NCI-H2227 treated with DMSO at 0.1 percent for 48 hours (cell line): ENCODE results near the gene SUSD4.
"Not testable (repeated sequence)": the region's sequence is repeated elsewhere in the genome, so short reads cannot be mapped to it uniquely, and the experiment has no call there.

Source experiments
- DNase-seq: peaks from one replicate; lab custom pipeline; 2025; lab: John Stamatoyannopoulos, UW

Gene SUSD4

DNA sequence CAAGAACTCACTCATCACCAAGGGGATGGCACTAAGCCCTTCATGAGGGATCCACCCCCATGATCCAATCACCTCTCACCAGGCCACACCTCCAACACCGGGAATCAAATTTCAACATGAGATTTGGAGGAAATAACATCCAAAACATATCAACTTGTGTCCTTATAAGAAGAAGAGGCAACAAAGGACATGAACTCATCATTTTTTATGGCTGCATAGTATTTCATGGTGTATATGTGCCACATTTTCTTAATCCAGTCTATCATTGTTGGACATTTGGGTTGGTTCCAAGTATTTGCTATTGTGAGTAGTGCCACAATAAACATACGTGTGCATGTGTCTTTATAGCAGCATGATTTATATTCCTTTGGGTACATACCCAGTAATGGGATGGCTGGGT, 112.6 kb downstream of the SUSD4 start:
- not testable (repeated sequence) for DNase-seq

DNA sequence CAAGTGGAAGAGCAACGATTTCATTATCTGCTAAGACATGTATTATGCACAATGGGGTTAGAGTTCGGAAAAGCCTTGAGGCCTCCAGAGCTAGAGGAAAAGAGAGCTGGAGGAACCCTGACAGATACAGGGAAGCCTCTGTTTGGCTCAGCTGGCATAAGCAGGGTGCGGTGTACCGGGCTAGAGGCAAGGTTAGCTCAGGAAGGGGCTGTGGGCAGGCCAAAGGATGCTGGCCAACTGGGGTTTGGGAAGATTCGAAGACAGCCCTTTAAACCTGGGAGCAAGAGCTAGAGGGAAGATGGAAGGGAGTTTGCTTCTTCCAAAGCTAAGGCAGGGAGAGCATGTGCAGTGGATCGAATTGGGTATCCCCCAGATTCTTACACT, 113.4 kb downstream of the SUSD4 start:
- DNase-seq, result no peak

DNA sequence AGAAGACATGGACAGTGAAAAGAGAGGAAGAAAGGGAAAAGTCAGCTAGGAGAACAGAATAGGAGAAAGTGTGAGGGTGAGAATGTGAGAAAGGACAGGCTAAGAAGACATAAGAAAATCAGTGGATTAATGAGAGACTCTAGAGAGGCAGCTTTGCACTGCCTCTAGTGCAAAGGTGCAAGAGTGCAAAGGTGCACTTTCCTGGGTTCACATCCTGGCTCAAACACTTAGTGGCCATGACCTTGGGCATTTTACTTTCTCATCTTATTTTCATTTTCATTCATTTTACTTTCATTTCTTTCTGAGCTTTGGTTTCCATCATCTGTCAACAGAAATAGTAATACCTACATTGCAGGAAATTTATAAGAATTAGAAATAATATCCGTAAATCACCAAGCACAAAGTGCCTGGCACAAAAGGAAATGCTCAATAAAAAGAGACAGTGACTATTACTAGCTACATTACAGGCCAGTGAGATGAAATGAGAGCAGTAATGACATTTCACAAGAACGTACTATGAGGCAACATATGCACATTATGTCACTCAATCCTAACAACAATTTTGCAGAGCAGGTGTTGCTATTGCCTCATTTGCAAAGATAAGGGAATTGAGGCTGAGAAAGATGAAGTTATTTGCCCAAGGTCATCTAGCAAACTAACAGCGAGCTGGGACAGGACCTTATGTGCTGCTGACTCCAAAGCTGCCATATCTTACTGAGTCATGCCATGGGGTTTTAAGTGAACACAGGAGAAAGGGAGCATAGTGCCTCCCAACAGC, 113.9 kb downstream of the SUSD4 start:
- no peak for DNase-seq

DNA sequence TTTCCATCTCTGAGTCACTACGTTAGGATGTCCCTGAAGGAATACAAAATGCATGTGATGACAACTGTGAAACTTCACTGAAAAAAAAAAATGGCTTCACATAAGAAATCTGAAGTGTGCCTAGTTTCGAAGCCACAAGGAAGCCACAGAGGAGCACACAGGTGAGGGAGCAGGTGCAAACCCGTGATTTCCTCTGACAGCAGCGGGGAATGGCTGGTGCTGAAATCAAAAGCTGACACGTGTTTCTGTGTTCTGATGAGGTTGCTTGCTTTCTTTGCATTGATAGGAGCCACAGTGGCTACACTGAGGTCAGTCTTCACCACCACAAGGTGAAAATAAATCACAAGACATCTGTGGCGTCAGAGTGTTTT, 115.2 kb downstream of the SUSD4 start:
- DNase-seq, result no peak

DNA sequence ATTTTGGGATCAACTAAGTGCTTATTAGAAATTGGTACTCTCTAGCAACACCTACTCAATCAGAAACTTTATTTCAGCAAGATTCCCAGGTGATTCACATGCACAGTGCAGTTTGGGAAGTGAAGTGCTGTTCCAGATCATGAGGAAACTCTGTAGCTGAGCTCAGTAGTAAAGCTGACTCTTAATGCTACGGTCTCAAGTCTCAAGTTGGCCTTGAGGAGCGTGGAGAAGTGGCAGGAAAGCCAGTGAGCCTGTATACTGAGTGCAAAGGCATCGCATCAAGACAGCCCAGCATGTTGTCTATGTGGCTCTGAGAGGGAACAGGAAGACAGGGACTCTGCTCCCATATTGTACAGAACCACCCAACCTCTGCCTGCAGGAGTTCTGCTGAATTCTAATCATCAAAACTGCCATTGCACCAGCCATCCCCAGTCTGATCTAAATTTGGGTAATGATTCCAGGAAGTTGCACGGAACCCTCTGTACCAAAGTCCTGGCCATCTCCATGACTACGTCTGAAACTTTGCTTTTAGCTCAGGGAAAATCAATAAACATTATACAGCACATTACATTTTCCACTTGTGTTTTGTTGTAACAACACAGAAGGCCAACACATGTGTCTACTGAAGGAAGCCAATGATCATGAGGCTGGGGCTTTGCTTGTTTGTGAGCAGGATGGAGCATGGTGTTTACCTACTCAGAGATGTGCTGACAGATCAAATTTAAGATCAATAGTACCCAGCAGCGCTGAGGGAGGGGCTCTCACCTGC, 115.8 kb downstream of the SUSD4 start:
- no peak for DNase-seq

DNA sequence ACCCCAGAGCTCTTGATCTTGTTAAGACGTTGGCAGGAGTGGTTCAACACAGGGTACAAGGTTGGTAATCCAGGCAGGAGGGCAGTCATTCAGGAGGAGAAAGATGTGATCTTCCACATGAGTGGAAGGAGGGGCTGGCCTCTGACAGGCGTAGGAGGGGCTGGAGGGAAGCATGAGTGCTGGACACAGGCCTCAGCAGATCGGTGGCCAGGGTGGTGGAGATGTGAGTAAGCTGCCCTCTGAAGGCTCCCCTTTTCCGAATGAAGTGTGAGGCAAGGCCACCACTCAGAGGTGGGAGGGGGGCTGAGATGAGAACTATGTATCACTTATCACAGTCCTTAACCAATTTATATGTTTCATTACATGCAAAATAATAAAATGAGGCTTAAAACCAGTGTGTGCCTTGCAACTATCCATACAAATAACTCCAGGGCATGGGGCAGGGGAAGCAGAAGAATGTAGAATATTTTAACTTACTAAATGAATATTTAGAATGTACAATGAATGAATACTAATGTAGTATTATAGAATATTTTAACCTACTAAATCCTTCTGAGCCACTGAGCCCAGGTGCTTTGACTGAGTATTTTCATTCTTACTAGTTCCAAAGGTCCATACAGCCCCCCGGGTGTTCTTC, 117.4 kb downstream of the SUSD4 start:
- no peak for DNase-seq

DNA sequence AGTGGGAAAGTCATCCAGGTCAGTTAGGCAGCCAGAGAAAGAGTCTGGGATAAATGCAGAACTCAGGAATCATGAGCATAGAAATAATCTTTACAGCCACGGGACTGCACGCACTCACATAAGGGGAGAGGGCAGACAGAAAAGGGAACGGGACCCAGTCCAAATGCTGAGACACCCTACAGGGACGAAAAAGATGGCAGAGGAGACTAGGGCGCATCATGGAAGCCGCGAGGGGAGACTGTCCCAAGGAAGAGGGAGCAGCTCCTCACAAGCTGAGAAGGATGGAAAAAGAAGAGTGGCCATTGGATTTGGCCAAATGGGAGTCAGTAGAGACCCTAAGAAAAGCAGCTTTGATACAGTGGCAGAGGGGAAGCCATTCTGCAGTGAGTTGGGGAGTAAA, 118.0 kb downstream of the SUSD4 start:
- no peak for DNase-seq

DNA sequence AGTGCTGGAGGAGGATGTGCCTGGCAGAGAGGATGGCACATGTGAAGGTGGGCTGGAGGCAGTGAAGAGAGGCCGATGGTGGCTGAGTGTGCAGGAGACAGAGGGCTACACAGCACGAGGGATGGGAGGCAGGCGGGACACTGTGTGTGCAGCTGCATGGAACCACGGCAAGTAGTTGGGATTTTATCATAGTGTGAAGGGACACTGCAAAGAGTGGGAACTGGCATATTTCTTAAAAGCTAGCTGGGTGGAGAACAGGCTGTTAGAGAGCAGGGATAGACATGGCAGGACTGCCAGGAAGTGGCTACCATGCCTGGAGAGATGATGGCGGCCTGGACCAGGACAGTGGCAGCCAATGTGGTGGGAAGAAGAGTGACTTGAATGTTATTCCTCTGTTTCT, 118.6 kb downstream of the SUSD4 start:
- DNase-seq, result no peak

DNA sequence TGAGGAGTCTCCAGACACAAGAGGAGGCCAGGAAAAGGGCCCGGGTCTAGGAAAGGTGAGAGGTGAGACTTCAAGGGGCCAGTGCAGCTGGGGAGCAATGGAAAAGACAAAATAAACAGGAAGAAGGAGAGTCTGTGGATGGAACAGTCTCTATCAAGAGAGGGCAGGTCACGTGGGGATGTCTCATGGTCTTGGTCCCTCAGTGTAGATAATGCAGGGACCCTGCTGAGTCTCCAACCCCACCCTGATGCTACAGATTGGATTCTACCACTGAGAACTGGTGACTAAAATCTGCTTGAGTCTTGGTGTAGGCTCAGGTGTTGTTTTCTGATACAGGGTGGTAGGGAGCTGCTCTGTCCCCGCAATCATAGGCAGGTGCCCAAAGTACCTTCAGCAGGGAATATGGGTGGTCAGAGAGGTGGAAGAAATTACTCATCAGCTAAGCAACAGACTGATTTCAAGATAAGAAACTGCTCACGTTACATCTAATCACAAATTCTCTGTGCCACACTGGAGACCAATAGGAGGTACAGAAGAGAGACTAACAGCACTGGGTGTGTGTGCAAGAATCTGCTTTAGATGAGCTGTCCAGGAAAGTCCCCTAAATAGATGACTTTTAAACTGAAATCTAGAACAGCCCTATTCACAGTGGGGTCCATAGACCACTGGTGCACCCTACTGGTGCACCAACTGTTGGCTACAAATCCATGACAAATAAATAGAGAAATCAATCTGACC, 119.4 kb downstream of the SUSD4 start:
- DNase-seq, result no peak

DNA sequence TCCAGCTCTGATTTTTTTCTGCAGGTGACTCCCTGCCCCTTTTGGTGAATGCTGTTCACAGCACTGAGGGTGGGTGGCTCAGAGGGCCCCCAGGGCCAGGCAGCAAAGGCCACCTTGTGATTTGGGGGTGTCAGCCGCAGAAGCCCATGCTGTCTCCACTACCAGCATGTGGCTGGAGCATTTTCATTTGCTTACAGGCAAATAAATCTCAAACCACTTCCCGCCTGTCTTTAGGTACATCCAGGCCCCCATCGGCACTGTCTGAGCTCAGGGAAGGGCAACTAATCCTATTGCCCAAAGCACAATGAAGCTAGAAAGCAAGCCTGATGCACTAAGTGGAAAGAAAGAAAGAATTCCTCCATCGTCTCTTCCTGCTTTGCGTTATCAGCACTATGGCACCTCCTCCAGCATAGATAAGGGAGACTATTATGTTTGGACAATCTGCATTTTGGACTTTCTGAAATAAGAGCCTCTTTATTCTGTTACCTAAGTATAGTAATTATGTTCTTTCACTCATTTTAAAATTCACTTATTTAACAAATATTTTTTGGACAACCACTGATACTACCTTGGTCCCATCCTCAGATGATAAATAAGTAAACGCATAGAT, 120.4 kb downstream of the SUSD4 start:
- DNase-seq, result no peak

DNA sequence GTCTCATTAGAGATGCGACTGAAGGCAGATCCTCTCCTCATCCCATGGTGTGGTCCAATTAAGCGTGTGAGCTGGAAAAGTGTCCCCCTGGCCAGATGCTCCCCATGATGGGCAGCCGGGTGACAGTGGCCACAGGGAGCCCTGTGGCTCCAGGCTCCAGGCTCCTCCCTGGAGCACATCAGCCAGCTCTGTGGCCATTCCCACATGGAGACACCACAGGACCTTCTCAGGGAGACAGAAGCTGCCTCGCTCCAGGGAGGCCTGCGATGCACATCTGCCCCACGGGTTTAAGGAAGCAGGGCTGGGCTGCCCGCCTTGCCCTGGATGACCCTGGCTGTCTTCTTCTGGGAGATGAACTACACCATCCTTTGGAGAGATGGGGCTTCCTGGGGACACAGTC, 121.0 kb downstream of the SUSD4 start:
- DNase-seq, result no peak

DNA sequence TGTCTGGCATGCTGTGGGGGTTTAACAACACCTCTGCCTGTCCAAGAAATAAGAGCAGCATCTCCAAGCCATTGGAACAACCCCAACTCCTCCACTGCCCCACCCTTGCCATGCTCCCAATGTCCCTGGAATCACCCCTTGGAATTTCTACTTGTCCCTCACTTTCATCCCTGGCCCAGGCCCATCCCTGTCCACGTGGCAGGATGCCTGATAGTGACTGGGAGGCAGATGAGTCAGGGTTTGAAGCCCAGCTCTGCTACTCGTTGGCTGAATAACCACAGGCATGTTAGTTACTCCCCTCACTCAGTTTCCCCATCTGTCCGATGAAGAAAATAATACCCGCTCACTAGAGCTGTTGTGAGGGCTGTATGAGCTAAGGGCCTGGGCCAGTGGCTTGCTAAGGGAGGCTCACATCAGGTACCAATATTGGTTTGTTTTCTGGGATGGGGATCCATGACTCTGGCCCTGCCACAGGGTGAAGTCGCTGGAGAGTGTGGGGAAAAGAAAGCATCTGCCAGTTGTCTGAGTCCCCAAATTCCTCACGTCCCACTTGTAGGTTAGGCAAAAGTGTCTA, 121.5 kb downstream of the SUSD4 start:
- no peak for DNase-seq

DNA sequence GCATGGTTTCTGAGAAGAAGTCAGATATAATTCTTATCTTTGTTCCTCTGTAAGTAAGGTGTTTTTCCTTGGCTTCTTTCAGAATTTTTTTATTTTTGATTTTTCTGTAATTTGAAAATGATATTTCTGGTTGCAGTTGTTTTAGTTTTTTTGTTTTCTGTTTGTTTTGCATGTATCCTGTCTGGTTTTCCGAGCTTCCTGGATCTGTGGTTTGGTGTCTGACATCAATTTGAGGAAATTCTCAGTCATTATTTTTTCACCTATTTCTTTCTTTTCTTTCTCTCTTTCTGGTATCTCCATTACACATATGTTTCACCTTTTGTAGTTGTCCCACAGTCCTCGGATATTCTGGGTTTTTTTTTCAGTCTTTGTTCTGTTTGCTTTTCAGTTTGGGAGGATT, 123.9 kb downstream of the SUSD4 start:
- DNase-seq, result no peak

DNA sequence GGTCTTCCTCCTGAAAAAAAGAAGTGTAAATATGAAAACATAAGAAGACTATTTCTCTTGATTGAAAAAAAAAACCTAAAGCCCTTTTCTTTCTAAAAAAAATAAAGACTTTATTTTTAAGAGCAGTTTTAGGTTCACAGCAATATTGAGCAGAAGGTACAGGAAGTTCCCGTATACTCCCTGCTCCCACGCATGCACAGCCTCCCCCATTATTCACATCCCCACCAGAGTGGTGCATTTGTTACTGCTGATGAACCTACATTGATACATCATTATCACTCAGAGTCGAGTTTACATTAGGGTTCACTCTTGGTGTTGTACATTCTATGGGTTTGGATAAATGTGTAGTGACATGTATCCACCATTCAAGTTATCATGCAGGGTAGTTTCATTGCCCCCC, 128.9 kb downstream of the SUSD4 start:
- no peak for DNase-seq

DNA sequence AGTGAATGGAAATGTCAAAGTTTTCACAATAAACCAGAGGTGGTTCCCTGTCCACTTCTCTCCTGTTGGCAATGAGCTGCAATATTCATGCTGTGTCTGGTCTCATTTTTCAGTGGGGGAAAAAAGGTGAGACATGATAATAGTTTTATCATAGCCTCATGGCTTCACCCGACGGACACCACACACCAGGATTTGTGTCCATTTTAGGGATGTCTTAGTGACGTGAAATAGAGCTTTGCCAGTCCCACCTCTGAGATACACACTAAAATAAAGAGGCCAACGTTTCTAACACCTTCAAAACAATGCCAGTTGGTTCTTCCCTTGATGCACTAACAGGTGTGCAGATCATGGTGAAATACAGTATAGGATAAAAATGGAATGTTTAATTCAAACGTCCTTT, 129.4 kb downstream of the SUSD4 start:
- DNase-seq, result no peak

DNA sequence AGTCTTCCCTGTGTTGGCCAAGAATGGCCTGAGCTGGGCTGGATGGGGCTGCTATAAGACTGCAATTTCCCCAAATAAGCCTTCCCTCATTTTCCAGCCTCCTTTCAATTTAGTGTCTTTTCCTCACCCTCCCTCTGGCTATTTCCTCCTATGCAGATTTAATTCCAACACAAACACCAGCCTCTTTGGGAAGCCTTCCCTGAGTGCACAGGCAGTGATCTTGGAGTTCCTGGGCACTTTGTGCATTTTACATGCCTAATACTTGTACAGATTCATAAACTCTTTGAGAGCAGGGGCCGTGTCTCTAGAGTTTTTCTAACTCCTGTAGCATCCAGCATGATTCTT, 129.8 kb downstream of the SUSD4 start:
- no peak for DNase-seq

DNA sequence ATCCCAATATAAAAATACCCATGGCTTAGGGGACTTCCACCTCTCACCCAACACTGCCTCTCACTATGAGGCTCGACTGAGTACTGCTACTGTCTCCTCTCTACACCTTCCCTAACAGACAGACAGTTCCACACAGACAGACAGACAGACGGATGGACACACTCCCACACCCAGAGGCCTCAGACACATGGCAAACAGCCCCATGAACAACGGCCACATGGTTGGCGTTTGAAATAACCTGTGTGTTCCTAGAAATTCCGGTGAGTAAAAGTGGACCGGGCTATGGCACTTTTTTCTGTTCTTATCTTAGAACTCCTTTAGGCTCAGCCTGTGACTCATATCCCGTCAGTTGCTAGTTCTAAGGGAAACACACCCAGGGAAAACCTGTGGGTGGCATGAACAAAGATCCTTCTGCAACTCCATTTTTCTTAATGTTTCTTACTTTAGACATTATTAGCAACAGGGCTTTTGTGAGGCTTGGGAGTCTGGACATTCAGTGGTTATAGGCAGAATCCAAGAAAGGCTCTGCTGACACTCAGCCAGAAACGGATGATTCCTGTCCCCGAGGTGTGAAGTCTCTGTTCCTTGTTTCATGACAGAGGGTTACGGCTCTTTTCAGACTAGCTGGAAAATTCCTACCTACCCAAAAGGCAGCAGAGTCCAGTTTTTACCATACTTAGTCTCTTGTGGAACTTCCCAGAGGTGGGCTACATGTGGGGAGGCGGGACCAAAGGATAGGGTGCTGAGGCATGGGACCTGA, 130.4 kb downstream of the SUSD4 start:
- no peak for DNase-seq

DNA sequence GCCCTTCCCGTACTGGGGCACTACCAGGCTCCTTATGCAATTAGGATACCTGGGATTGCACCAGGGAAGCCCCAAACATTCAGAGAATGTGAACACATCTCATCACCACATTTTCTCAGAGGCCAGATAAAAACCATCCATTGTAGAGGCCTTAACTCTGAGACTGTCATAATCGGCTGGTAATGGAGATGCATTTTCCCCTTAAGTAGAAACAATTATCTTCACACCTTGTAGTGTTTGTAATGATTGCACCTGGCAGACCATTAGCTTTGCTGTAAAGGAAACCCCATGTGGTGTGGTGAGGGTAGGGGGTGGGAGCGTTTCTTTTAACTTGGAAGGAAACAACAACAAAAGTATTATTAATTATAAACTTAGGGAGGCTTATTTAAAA, 131.0 kb downstream of the SUSD4 start:
- peak; percentile 23 for DNase-seq

DNA sequence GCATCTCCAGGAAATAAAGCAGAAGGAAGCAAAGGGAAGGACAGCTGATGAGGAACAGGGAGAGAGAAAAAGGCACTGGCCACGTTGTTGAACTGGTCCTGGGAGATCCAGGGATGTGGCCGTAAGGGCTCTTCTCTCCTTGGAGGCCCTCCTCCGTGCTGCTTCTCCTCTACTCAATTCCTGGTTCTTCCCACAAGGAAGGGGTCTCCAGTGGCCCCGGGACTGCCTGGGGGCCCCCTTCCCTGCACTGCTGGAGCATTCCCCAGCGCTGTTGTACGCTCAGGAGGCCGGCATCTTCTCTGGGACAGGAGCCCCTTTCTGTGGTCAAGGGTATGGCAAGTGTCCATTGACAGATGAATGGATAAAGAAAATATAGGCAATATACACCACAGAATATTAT, 132.4 kb downstream of the SUSD4 start:
- no peak for DNase-seq

DNA sequence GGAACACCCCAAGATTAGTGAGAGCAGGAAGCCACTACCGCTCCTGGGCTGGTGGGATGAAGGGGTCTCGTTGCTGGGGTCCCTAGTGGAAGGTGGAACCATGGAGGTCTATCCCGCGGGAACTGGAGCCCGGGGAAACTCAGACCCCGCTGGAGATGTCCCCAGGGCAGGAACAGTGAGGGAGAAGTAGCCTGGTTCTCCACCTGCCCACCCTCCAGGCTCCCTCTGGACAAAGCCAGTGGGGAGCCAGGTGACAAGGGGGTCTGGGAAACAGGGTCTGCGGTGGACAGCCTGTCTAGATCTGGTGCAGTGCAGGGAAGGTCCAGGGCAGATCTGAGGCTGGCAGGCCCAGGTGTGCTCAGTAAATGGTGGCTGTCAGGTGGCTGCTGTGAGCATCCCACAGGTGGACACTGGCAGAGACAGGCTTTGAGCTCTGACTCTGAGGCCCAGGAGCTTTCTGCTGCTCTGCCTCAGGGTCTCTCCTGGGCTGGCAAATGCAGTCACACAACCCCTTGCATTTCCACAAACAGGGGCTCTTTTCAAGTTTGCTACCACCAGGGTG, 132.9 kb downstream of the SUSD4 start:
- DNase-seq, result no peak
